HepG2 (cell line): Measurements from ENCODE around the gene AGR2.

ENCODE experiments used
- BRCA1 ChIP-seq: sonication (generic); formaldehyde crosslinking; IDR thresholded peaks from 2 replicates; pipeline ENCODE4 v1.4.0; 2020; ENCODE audit warnings: missing genetic modification reagents
- E2F2 ChIP-seq: sonication (generic); formaldehyde crosslinking; IDR thresholded peaks from 2 replicates; pipeline ENCODE4 v1.4.0; 2020; ENCODE audit warnings: missing genetic modification reagents, borderline replicate concordance
- MIER3 ChIP-seq: IDR thresholded peaks from 2 replicates; pipeline ENCODE4 v1.6.1; 2016; ENCODE audit warnings: missing compliant biosample characterization, borderline replicate concordance
- RAD21 ChIP-seq: fragments of 450-650 bp; formaldehyde crosslinking; IDR thresholded peaks from 2 replicates; pipeline ENCODE4 v1.5.0; 2020; ENCODE audit warnings: mild to moderate bottlenecking
- RAD51 ChIP-seq: fragments of 450-650 bp; IDR thresholded peaks from 2 replicates; pipeline ENCODE4 v1.6.1; 2016; ENCODE audit warnings: borderline replicate concordance
- SAFB2 ChIP-seq: sonication (generic); formaldehyde crosslinking; IDR thresholded peaks from 2 replicates; pipeline ENCODE4 v1.5.1; 2020; ENCODE audit warnings: missing genetic modification reagents, low read depth, mild to moderate bottlenecking, borderline replicate concordance
- SMC3 ChIP-seq: IDR thresholded peaks from 2 replicates; pipeline ENCODE4 v1.6.1; 2011; ENCODE audit warnings: low read length, improper control_type of control experiment
- SPEN ChIP-seq: sonication (generic); formaldehyde crosslinking; IDR thresholded peaks from 2 replicates; pipeline ENCODE4 v1.5.1; 2020; ENCODE audit warnings: low read depth, mild to moderate bottlenecking, missing genetic modification reagents
- SRF ChIP-seq: IDR thresholded peaks from 2 replicates; pipeline ENCODE4 v1.6.1; 2011; ENCODE audit warnings: mild to moderate bottlenecking, low read depth, low read length, moderate library complexity
- SRSF4 ChIP-seq: fragments of 200-400 bp; formaldehyde crosslinking; IDR thresholded peaks from one replicate; pipeline ENCODE4 v1.6.1; 2018; ENCODE audit warnings: mild to moderate bottlenecking, low read depth, low read length, moderate library complexity; ENCODE audit not compliant: poor library complexity, severe bottlenecking
- ZFP90 ChIP-seq: sonication (generic); formaldehyde crosslinking; IDR thresholded peaks from 2 replicates; pipeline ENCODE4 v1.8.0; 2022; ENCODE audit warnings: missing genetic modification reagents, mild to moderate bottlenecking, inconsistent platforms, borderline replicate concordance

- TF ChIP-seq E2F2 (CRISPR knock-in tag) (no peak), RAD21 (CRISPR knock-in tag) (no peak), SAFB2 (no peak), RAD51 (no peak), SMC3 (no peak), SRF (no peak), BRCA1 (CRISPR knock-in tag) (no peak), ZFP90 (CRISPR knock-in tag) (no peak), SPEN (CRISPR knock-in tag) (no peak), SRSF4 (no peak), MIER3 (CRISPR knock-in tag) (no peak)
These were observed 31.5 kb downstream of the AGR2 start for GRCh38 chr7:16773326-16773725.
